ENCODE data around the gene MPP3. TPM values are rescaled to one million over a fixed set of nuclear protein-coding genes. Genes with fewer than 3 reads are reported as not detected.

Gene MPP3
- total and polyA plus RNA-seq, 10 of the 15 experiments (the other 5 are each of a cell fraction or from before 2014, with no cell fraction given), result not detected

DNA sequence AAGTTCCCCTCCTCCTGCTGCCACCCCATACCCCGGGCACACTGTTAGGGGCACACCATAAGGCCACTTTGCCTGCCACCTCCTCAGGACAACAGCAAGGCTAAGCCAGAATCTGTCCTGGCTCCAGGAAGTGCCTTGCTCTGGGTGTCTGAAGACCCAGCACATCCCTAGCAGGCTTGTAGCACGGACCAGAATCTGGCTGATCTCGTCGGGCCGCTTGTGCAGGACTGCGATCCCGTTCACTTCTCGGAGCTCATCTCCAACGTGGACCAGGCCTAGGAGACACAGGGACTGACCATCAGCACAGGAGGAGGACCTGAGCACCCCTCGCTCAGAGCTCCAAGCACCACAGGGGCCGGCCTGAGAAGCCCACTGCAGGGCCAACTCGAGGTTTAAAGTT is 7.4 kb downstream of the MPP3 start:
- H3K79me2 ChIP-seq (ENCODE audit: control insufficient read depth, insufficient read depth, low read length), result no peaks in the 10 kb centered on the region
- no TSS peak for BruUV-seq (replicated peaks)
- H3K9ac ChIP-seq (ENCODE audit: control insufficient read depth, insufficient read depth, low read length), result no peak overlapping the region
- RAD21 ChIA-PET (ENCODE audit: unreplicated experiment), result no interaction called here
- H3K4me3 ChIP-seq, result no peak overlapping the region
- SMC1A ChIA-PET (ENCODE audit: uncharacterized antibody, unreplicated experiment), result no interaction called here
- TF ChIP-seq, protein P1, sequence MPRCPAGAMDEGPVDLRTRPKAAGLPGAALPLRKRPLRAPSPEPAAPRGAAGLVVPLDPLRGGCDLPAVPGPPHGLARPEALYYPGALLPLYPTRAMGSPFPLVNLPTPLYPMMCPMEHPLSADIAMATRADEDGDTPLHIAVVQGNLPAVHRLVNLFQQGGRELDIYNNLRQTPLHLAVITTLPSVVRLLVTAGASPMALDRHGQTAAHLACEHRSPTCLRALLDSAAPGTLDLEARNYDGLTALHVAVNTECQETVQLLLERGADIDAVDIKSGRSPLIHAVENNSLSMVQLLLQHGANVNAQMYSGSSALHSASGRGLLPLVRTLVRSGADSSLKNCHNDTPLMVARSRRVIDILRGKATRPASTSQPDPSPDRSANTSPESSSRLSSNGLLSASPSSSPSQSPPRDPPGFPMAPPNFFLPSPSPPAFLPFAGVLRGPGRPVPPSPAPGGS (IDR thresholded peaks at IDR 0.05; ENCODE audit: borderline replicate concordance, insufficient read depth, low read depth, low read length, poor library complexity, severe bottlenecking), result no peak
- TF ChIP-seq NFYB (IDR thresholded peaks at IDR 0.05; ENCODE audit: insufficient read depth, low read depth, low read length) (no peak), SUZ12 (IDR thresholded peaks at IDR 0.05; ENCODE audit: unreplicated experiment) (no peak), MEF2A (IDR thresholded peaks at IDR 0.05; ENCODE audit: insufficient read depth, low read depth, low read length) (no peak), HCFC1 (IDR thresholded peaks at IDR 0.05; ENCODE audit: low read length) (no peak), ZBTB33 (IDR thresholded peaks at IDR 0.05) (no peak), IKZF2 (IDR thresholded peaks at IDR 0.05) (no peak), RBBP5 (conservative IDR thresholded peaks at IDR 0.05) (no peak), ASH2L (IDR thresholded peaks at IDR 0.05; ENCODE audit: borderline replicate concordance, low read depth) (no peak)
- TF ChIP-seq, protein P2, sequence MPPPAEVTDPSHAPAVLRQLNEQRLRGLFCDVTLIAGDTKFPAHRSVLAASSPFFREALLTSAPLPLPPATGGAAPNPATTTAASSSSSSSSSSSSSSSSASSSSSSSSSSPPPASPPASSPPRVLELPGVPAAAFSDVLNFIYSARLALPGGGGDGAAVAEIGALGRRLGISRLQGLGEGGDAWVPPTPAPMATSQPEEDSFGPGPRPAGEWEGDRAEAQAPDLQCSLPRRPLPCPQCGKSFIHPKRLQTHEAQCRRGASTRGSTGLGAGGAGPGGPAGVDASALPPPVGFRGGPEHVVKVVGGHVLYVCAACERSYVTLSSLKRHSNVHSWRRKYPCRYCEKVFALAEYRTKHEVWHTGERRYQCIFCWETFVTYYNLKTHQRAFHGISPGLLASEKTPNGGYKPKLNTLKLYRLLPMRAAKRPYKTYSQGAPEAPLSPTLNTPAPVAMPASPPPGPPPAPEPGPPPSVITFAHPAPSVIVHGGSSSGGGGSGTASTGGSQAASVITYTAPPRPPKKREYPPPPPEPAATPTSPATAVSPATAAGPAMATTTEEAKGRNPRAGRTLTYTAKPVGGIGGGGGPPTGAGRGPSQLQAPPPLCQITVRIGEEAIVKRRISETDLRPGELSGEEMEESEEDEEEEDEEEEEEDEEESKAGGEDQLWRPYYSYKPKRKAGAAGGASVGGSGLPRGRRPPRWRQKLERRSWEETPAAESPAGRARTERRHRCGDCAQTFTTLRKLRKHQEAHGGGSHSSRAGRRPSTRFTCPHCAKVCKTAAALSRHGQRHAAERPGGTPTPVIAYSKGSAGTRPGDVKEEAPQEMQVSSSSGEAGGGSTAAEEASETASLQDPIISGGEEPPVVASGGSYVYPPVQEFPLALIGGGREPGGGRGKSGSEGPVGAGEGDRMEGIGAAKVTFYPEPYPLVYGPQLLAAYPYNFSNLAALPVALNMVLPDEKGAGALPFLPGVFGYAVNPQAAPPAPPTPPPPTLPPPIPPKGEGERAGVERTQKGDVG (CRISPR knock-in tag; IDR thresholded peaks at IDR 0.05), result no peak
- TF ChIP-seq, protein P3, sequence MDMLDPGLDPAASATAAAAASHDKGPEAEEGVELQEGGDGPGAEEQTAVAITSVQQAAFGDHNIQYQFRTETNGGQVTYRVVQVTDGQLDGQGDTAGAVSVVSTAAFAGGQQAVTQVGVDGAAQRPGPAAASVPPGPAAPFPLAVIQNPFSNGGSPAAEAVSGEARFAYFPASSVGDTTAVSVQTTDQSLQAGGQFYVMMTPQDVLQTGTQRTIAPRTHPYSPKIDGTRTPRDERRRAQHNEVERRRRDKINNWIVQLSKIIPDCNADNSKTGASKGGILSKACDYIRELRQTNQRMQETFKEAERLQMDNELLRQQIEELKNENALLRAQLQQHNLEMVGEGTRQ (IDR thresholded peaks at IDR 0.05; ENCODE audit: borderline replicate concordance, low read depth, low read length), result no peak
- in situ Hi-C loops (cut with MboI) (no loop called here), intact Hi-C loops (cut with micrococcal nuclease; ENCODE audit: unreplicated experiment) (no loop called here)
- DNase-seq (ENCODE audit: low read depth, low spot score) (no peak), ATAC-seq (no peak), FAIRE-seq (no peak)
- no peaks in the 10 kb centered on the region for H4K20me1 ChIP-seq (ENCODE audit: control insufficient read depth, insufficient read depth)
- POLR2A ChIA-PET, result no interaction called here
- H3K9me3 ChIP-seq (replicated peaks; ENCODE audit: control insufficient read depth, insufficient read depth, low read length), result no peaks in the 10 kb centered on the region
- no peak overlapping the region for H2AFZ ChIP-seq (ENCODE audit: control insufficient read depth, low read depth, low read length)
- no peak overlapping the region for H3K4me2 ChIP-seq (ENCODE audit: control insufficient read depth, insufficient read depth)
- H3K27ac ChIP-seq (ENCODE audit: control insufficient read depth, insufficient read depth), result no peak overlapping the region
- no peaks in the 10 kb centered on the region for H3K36me3 ChIP-seq (ENCODE audit: control insufficient read depth in 2 of 2, insufficient read depth in 2 of 2, low read length in 1 of 2)
- no peaks in the 10 kb centered on the region; a peak in 1 of 4 replicates for H3K27me3 ChIP-seq (replicated peaks in 1 of 2; ENCODE audit: control insufficient read depth in 2 of 2, insufficient read depth in 2 of 2, low read length in 1 of 2)
- no peaks in the 10 kb centered on the region for H3K4me1 ChIP-seq (ENCODE audit: control insufficient read depth, insufficient read depth, low read length)
- WGBS (ENCODE audit: insufficient coverage, insufficient replicate concordance, low lambda C conversion rate, missing lambda C conversion rate), result 39% methylated on average over 12 of the region's 12 CpGs
- CTCF ChIA-PET, result interaction anchor here (1.9 kb wide), 1 partner anchor 21 kb away, joined by 4 read pairs; no protein-coding TSS in a partner anchor

Data from GM12878 (cell line).